Skeletal muscle tissue (tissue), 5 donors: ENCODE results near the gene TRIOBP. TPM values are rescaled to one million over a fixed set of nuclear protein-coding genes. Genes with fewer than 3 reads are reported as not detected.
A peak's percentile ranks its signal among the peaks of the same experiment; 100 is the strongest.

ENCODE experiments used
- H3K27ac ChIP-seq: one replicate; pipeline ENCODE4 v1.7.0; 2013; ENCODE audit warnings: mild to moderate bottlenecking, low read depth, low read length, inconsistent platforms
- H3K27me3 ChIP-seq, 3 donors: one replicate each; pipeline ENCODE4 v1.7.0; 2013; ENCODE audit warnings: low read length in 3 of 3; ENCODE audit not compliant: control insufficient read depth in 3 of 3, insufficient read depth in 3 of 3
- H3K36me3 ChIP-seq, 3 donors: one replicate each; pipeline ENCODE4 v1.7.0; 2013; ENCODE audit warnings: low read length in 3 of 3; ENCODE audit not compliant: control insufficient read depth in 3 of 3, insufficient read depth in 3 of 3
- H3K4me1 ChIP-seq, 3 donors: one replicate each; pipeline ENCODE4 v1.7.0; 2013; ENCODE audit warnings: low read length in 3 of 3, mild to moderate bottlenecking in 3 of 3; ENCODE audit not compliant: control insufficient read depth in 3 of 3, insufficient read depth in 3 of 3
- H3K4me3 ChIP-seq, 3 donors: one replicate each; pipeline ENCODE4 v1.7.0; 2013; ENCODE audit warnings: low read length in 3 of 3
- H3K9ac ChIP-seq, 3 donors: one replicate each; pipeline ENCODE4 v1.7.0; 2013; ENCODE audit warnings: low read length in 3 of 3, mild to moderate bottlenecking in 3 of 3, moderate library complexity in 2 of 3, low read depth in 1 of 3
- H3K9me3 ChIP-seq, 3 donors: one replicate each; pipeline ENCODE4 v1.7.0; 2013; ENCODE audit warnings: low read length in 3 of 3; ENCODE audit not compliant: control insufficient read depth in 3 of 3
- small RNA-seq: library from RNA; depleted of rRNA; stranded (forward); fragments of <200 nt; gene quantifications from one replicate; pipeline ENCODE3, GENCODE V24; 2014
- total RNA-seq: library from RNA; depleted of rRNA; stranded (reverse); fragments of >200 nt; gene quantifications from one replicate; pipeline ENCODE4 v1.2.3, GENCODE V29; 2014
- donor health status: Osteomylitis.

Gene TRIOBP
- total RNA-seq, 1 donor from 2014 or later, result 26.6 TPM

DNA sequence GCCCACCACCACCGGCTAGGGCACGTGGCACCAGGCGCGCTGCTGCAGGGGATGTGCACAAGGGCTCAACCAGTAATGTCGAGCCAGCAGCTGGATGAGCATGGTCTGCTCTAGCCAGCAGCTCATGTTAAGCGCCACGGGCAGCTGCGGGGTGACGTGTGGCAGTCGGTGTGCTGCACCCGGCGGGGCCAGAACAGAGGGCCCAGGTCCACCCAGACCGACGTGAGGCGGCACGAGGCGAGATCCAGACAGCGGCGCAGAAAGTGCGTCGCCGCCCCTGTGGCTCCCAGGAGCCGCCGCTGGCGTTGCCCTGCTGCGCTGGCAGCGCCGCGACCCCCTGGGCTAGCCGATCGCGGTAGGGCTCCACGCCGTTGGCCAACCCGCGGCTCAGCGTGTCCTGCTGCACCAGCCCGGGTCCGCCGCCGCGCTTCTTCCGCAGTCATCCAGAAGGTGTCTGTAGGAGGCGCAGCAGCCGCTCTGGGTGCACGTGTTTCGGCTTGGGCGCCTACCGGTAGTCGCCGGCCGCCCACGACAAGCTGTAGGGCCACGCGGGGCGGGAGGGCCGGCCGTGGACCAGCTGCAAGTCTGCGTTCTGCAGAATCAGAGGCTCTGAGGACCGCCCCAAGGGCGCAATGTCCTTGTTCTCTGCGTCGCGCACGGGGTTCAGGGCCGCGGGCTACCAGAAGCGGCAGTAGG lies 121.7 kb downstream of the TRIOBP start:
- Histone ChIP-seq H3K27ac (no peak overlapping the region), H3K4me3 (peak overlapping the region; percentile 54 to 67 (median 58)), H3K4me1 (peaks cover 12 to 20% (median 19%) of the 10 kb centered on the region in 3 donors), H3K9ac (peak overlapping the region in 2 of 3 donors; percentile 50 to 76), H3K9me3 (no peaks in the 10 kb centered on the region), H3K27me3 (peaks cover 15 to 19% (median 16%) of the 10 kb centered on the region in 3 donors), H3K36me3 (peaks cover 6 to 16% (median 7%) of the 10 kb centered on the region in 3 donors)

DNA sequence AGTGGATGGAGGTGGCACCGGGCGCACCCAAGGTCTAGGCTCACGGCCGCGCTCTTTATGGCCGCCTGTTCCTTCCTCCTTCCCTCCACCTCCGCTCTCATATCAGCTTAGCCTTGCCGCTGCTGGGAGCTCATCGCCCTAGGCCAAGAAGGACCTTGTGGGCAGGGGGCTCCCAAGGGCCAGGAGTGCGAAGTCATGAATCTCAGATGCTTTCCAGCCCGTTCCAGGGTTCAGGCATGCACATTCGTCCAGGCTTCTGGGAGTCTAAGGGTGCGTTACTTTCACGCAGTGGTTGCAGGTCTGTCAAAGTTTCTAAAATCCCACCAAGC lies 122.2 kb downstream of the TRIOBP start:
- Histone ChIP-seq H3K27me3 (peaks cover 16 to 19% (median 18%) of the 10 kb centered on the region in 3 donors), H3K27ac (no peak overlapping the region), H3K36me3 (peaks cover 6 to 16% (median 7%) of the 10 kb centered on the region in 3 donors), H3K9ac (peak overlapping the region in 2 of 3 donors; percentile 50 to 76), H3K9me3 (no peaks in the 10 kb centered on the region), H3K4me1 (peaks cover 12 to 20% (median 19%) of the 10 kb centered on the region in 3 donors), H3K4me3 (peak overlapping the region in 2 of 3 donors; percentile 58 to 67)

DNA sequence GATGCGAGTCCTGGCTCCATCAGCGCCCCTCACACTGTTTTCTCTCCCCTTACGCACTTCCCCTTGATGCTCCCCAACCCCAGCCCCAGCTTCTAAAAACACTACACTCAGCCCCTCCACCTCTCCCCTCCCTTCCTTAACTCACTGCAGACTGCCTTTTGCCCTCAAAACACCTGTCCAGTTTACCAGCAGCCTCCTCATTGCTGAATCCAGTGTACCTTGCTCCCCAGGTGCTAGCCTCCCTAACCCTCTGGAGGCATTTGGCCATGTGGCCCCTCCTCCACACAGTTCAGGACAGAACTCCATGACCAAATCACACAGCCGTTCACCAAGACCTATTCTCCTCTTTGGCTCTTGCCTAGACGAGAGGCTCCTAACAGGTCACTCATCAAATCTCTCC lies 123.5 kb downstream of the TRIOBP start:
- H3K9ac ChIP-seq, result no peak overlapping the region
- H3K4me1 ChIP-seq, result peaks cover 12 to 20% (median 20%) of the 10 kb centered on the region in 3 donors
- no peak overlapping the region for H3K27ac ChIP-seq
- H3K27me3 ChIP-seq, result peaks cover 16 to 19% (median 18%) of the 10 kb centered on the region in 3 donors
- H3K4me3 ChIP-seq, result no peak overlapping the region
- H3K9me3 ChIP-seq, result no peaks in the 10 kb centered on the region
- H3K36me3 ChIP-seq, result peaks cover 3 to 7% (median 3%) of the 10 kb centered on the region in 3 donors

DNA sequence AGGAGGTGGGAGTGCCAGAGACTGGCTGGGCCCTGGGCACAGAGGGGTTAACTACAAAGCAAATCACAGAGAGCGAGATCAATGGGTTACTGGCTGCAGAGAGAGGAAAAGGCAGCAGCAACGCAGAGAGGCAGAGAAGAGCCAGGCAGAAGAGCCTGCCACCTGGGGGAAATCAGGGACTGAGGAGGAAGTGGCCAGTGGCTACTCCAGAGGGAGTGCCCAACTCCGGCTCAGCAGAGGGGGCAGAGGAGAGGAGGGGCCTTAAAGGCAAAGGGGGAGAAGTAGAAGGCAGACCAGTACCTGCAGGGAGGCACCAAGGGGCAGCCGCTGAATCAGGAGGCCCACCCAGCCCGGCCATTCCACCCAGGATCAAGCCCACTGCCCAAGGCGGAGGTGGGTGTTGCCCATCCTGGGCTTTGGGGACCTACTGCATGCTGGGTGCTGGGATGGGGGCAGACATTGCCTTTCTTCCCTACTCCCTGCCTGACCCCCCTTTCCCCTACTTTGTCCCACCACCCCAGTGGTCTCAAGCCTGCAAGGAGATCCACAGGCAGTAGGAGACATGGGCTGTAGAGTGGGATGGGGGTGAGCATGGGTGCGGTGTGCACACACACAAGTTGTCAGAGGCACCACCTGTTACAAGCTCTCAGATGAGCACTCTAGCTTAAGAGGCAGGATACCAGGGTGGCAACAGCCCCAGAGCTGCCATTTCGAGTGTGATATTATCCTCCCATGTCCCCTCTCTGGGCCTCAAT lies 125.4 kb downstream of the TRIOBP start:
- Histone ChIP-seq H3K4me3 (no peak overlapping the region), H3K27me3 (peaks cover 16 to 19% (median 18%) of the 10 kb centered on the region in 3 donors), H3K36me3 (no peaks in the 10 kb centered on the region), H3K4me1 (peaks cover 18 to 31% (median 26%) of the 10 kb centered on the region in 3 donors), H3K9me3 (no peaks in the 10 kb centered on the region), H3K9ac (no peak overlapping the region), H3K27ac (no peak overlapping the region)

GRCh38 chr22:37823134-37823985 lies 126.5 kb downstream of the TRIOBP start, which contains the start of gene GALR3:
Gene GALR3 (plus strand): TSS chr22:37823382. CDS start chr22:37823407, 25 bp downstream.
- no peaks in the 10 kb centered on the region for H3K36me3 ChIP-seq
- H3K9ac ChIP-seq, result no peak within 1 kb of the TSS
- peaks cover 10 to 22% (median 17%) of the 10 kb centered on the region in 3 donors for H3K4me1 ChIP-seq
- no peaks in the 10 kb centered on the region for H3K9me3 ChIP-seq
- H3K27me3 ChIP-seq, result peaks cover 16 to 19% (median 18%) of the 10 kb centered on the region in 3 donors
- H3K4me3 ChIP-seq, result no peak within 1 kb of the TSS
- H3K27ac ChIP-seq, result no peak within 1 kb of the TSS

GRCh38 chr22:37824674-37825641 lies 128.1 kb downstream of the TRIOBP start:
- Histone ChIP-seq H3K27me3 (peaks cover 14 to 16% (median 16%) of the 10 kb centered on the region in 3 donors), H3K36me3 (peaks cover 8 to 9% (median 8%) of the 10 kb centered on the region in 3 donors), H3K9ac (peak overlapping the region in 1 of 3 donors; percentile 74), H3K4me3 (peak overlapping the region in 2 of 3 donors; percentile 59 to 69), H3K4me1 (peaks cover 8 to 14% (median 8%) of the 10 kb centered on the region in 3 donors), H3K27ac (no peak overlapping the region), H3K9me3 (no peaks in the 10 kb centered on the region)

Small RNAs within 50 kb of the gene (small RNA-seq; reads per million reads assigned to genes)
- not detected for gene RN7SL385P

Other genes with a start within 250 kb of the TRIOBP start
- gene MFNG, start 210.7 kb upstream of the TRIOBP start, total RNA-seq, result 3.7 TPM
- gene CARD10, start 177.6 kb upstream of the TRIOBP start, total RNA-seq, result 5.7 TPM
- 6.3 TPM for gene CDC42EP1, start 136.6 kb upstream of the TRIOBP start, total RNA-seq
- gene LGALS2, start 117.0 kb upstream of the TRIOBP start, total RNA-seq, result not detected
- 15.7 TPM for gene GGA1, start 88.2 kb upstream of the TRIOBP start, total RNA-seq
- 9.9 TPM for gene SH3BP1, start 57.4 kb upstream of the TRIOBP start, total RNA-seq
- 8.9 TPM for gene PDXP, start 38.3 kb upstream of the TRIOBP start, total RNA-seq
- gene LGALS1, start 21.4 kb upstream of the TRIOBP start, total RNA-seq, result 3,417 TPM
- 7.8 TPM for gene NOL12, start 10.7 kb upstream of the TRIOBP start, total RNA-seq
- 9.9 TPM for gene GCAT, start 110.9 kb downstream of the TRIOBP start, total RNA-seq
- not detected for gene GALR3, start 126.3 kb downstream of the TRIOBP start, total RNA-seq
- 3.7 TPM for gene ANKRD54, start 147.3 kb downstream of the TRIOBP start, total RNA-seq
- 706 TPM for gene EIF3L, start 152.4 kb downstream of the TRIOBP start, total RNA-seq
- 11.0 TPM for gene MICALL1, start 209.2 kb downstream of the TRIOBP start, total RNA-seq